Suprapubic skin (tissue), 4 donors: Measurements from ENCODE around the gene NMNAT2.

Experiments used
- POLR2A ChIP-seq, 2 donors: fragments of 450-650 bp; IDR thresholded peaks; one replicate each; pipeline ENCODE4 v1.6.1; 2017; ENCODE audit warnings: antibody characterized with exemption in 2 of 2, mild to moderate bottlenecking in 2 of 2, moderate library complexity in 2 of 2
- POLR2AphosphoS5 ChIP-seq, 3 donors: sonication (generic); formaldehyde crosslinking; IDR thresholded peaks; one replicate each; pipeline ENCODE4 v1.6.1; 2017; ENCODE audit warnings: antibody characterized with exemption in 3 of 3
- TF ChIP-seq, protein P1 (sequence below), 2 donors: fragments of 200-600 bp in 1 of 2; fragments of 450-650 bp in 1 of 2; sonication (generic) in 1 of 2; IDR thresholded peaks; one replicate each; pipeline ENCODE4 v1.5.1; 2016 to 2019; ENCODE audit warnings: antibody characterized with exemption in 2 of 2, mild to moderate bottlenecking in 1 of 2, moderate library complexity in 1 of 2

DNA sequence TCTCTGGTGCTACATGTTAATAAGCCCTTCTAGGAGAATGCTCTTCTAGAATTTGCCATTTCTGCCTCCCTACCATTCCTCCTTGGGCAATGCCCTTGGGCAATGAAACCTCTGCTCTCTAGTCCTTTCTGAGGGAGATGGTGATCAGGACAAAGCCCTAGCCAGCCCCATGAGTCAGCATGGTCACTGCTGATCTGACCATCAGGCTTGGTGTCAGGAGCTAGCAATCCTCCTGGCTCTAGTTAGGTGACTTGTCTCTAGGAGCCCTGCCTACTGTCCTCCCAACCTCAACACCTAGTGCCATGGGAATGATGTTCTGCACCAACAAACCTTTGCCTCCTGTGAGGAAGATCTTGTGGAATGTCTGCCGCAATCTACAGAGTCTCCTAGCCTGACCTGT is 89.8 kb downstream of the NMNAT2 start:
- TF ChIP-seq, protein P1, sequence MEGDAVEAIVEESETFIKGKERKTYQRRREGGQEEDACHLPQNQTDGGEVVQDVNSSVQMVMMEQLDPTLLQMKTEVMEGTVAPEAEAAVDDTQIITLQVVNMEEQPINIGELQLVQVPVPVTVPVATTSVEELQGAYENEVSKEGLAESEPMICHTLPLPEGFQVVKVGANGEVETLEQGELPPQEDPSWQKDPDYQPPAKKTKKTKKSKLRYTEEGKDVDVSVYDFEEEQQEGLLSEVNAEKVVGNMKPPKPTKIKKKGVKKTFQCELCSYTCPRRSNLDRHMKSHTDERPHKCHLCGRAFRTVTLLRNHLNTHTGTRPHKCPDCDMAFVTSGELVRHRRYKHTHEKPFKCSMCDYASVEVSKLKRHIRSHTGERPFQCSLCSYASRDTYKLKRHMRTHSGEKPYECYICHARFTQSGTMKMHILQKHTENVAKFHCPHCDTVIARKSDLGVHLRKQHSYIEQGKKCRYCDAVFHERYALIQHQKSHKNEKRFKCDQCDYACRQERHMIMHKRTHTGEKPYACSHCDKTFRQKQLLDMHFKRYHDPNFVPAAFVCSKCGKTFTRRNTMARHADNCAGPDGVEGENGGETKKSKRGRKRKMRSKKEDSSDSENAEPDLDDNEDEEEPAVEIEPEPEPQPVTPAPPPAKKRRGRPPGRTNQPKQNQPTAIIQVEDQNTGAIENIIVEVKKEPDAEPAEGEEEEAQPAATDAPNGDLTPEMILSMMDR (IDR thresholded peaks at IDR 0.05) = no peak
- TF ChIP-seq POLR2AphosphoS5 (IDR thresholded peaks at IDR 0.05) (no peak), POLR2A (IDR thresholded peaks at IDR 0.05) (no peak)
